GM18870 (cell line): ENCODE measurements around the gene NT5E.
"Not testable (repeated sequence)": the region's sequence is repeated elsewhere in the genome, so short reads cannot be mapped to it uniquely, and the experiment has no call there.

Source experiments
- ATAC-seq: cut with Tn5 transposase; IDR thresholded peaks from one replicate; pipeline ENCODE4 v1.9.1; 2021; ENCODE audit warnings: moderate library complexity; ENCODE audit not compliant: unreplicated experiment

The NT5E gene

DNA sequence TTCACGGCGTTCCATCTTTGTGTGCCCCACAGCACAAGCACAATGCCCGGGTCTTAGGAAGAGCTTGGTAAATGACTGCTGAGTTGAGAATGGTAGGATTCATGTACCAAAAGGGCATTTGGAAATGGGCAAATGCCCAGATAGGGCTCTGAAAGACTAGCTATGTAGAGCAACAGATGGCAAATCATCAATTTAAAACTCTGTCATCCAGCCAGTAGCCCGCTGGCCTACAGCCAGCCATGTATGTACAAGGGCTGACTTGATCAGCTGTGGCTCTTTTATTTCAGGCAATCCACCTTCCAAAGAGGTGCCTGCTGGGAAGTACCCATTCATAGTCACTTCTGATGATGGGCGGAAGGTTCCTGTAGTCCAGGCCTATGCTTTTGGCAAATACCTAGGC, 35.1 kb downstream of the NT5E start:
- ATAC-seq, result no peak

DNA sequence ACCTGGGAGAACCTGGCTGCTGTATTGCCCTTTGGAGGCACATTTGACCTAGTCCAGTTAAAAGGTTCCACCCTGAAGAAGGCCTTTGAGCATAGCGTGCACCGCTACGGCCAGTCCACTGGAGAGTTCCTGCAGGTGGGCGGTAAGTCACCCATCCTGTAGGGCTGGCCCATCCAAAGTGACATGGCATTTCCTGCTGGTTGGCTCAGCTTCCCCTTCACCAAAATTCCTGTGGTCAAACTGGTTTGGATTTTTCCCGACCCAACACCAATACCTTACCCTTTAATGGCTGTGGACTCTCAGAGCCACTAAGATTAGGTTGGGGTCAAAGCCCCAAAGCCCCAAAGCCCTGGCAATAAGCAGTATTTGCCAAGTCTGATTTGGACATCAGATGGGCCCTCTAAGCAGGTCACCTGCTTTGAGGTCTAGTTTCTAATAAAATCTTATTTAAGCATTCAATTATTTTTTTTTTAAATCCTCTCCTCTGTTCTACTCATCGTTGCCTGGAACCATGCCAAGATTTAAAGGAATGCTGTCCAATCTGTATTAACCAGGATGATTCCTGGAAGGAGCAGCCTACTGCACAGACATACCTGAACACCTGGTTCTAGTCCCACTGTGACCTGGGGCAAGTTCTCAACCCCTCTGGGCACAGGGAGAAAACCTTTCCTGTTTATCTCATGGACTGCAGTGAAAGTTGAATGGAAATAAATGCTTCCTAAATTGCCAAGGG, 40.8 kb downstream of the NT5E start:
- no peak for ATAC-seq

DNA sequence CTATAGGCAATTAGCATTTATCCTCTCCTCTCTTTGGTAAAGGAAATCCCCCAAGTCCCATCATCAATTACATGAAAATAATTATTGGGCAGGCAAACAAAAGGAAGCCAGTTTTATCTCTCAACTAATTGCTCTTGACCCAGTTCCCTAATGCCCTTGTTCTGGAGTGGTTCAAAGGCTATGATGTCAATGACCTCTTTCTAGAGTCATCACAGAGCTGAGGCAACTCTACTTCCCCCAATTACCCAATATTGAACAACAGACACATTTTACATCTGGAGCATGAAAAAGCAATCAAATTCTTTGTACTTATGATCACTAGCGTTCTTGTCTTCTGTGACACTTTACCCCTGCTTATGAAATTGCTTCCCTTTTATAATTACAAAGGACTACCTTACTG, 43.5 kb downstream of the NT5E start:
- no peak for ATAC-seq

- ATAC-seq, result no peak
Observed at GRCh38 chr6:85494547-85495536, 45.0 kb downstream of the NT5E start.

- ATAC-seq, result no peak
Observed at GRCh38 chr6:85496009-85496579, 46.2 kb downstream of the NT5E start.

DNA sequence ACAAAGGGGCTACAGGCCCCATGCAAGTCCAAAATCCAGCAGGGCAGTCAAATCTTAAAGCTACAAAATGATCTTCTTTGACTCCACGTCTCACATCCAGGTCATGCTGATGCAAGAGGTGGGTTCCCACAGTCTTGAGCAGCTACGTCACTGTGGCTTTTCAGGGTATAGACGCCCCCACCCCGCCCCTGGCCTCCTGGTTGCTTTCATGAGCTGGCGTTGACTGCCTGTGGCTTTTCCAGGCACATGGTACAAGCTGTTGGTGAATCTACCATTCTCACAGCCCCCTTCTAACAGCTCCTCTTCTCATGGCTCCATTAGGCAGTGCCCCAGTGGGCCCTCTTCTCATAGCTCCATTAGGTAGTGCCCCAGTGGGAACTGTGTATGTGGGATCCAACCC, 47.0 kb downstream of the NT5E start:
- ATAC-seq, result no peak

DNA sequence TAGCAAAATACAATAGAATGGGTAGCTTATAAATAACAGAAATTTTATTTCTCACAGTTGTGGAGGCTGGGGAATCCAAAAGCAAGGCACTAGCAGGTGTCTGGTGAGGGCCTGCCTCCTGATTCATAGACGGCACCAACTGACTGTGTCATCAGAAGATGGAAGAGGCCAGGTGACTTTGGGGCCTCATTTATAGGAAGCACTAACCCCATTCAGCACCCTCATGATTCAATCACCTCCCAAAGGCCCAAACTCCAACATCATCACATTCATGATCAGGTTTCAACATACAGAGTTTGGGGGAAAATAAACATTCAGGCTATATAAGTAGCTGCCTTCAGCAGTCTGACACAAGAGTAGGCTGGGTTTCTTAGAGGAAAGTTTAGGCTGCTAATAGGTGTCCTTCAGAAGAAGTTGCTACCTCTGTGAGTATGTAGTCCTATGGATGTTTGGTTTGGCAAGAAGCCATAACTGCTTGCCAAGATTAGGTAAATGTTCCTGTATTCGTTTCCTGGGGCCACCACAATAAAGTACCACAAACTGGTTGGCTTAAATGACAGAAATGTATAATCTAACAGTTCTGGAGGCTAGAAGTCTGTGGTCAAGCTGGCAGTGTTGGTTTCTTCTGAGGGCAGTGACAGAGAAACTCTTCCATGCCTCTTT, 48.8 kb downstream of the NT5E start:
- ATAC-seq, result no peak

- ATAC-seq, result no peak
Observed at GRCh38 chr6:85506441-85507093, 56.7 kb downstream of the NT5E start.

- ATAC-seq, result no peak
Observed at GRCh38 chr6:85516168-85516567, 66.3 kb downstream of the NT5E start.

- ATAC-seq, result not testable (repeated sequence)
Observed at GRCh38 chr6:85524281-85524680, 74.4 kb downstream of the NT5E start.

GRCh38 chr6:85537055-85537494, 87.2 kb downstream of the NT5E start:
- no peak for ATAC-seq

DNA sequence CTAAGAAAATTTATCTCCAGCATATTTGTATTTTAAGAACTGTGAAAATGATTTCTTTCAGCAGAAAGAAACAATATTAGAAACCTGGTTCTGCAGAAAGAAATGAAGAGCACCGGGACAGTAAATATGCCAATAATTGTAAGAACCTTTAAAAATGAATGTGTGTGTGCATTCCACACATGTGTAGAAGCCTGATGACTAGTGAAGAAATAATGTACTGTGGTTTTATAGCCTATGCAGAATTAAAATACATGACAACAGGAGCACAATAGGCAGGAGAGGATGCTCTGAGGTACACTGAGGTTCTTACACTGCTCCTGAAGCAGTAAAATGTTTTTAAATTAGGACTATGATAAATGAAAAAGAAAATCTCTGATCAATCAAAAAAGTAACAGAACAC, 94.9 kb downstream of the NT5E start:
- ATAC-seq, result no peak
